Omental fat pad (tissue), 4 donors: ENCODE data around the gene DUSP22. TPM values are rescaled to one million over a fixed set of nuclear protein-coding genes. Genes with fewer than 3 reads are reported as not detected.
"Not testable (repeated sequence)": the region's sequence is repeated elsewhere in the genome, so short reads cannot be mapped to it uniquely, and the experiment has no call there.

Source experiments
- ATAC-seq: fragments of 150-250 bp; one replicate; pipeline ENCODE4 v1.9.1; 2016; ENCODE audit warnings: mild to moderate bottlenecking, moderate library complexity; ENCODE audit not compliant: low FRiP score
- DNase-seq: peaks from one replicate; pipeline ENCODE4 v3.0.0-alpha.2; 2019; ENCODE audit warnings: low spot score
- total RNA-seq, 4 donors: library from RNA; depleted of rRNA; stranded (reverse); fragments of >200 nt; gene quantifications; one replicate each; pipeline ENCODE4 v1.1.0, GENCODE V29; 2016
- TF ChIP-seq, protein P1 (sequence below), 3 donors: fragments of 450-650 bp; IDR thresholded peaks; one replicate each; pipeline ENCODE4 v1.5.1; 2016 to 2017; ENCODE audit warnings: antibody characterized with exemption in 3 of 3, mild to moderate bottlenecking in 3 of 3, moderate library complexity in 2 of 3

The DUSP22 gene
- total RNA-seq, 4 donors from 2014 or later, result 47.4 to 93.6 (median 65.4) TPM

DNA sequence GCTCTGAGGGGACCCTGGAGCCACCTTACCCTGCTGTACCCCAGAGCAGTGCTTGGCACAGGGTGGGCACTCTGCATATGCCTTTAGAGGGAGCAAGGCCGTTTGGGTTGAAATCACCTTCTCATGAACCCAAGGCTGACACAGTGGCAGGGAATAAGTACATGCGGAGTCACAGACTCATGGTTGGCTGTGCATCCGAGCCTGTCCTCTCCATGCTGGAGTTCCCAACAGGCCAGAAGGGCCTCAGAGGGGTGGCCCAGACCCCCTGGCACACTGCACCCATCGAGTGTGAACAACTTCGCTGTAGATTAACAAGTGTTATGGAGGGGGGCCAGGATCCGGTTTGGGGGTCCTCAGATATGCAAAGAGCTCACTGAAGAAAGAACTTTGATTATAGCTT, 78.3 kb downstream of the DUSP22 start:
- TF ChIP-seq, protein P1, sequence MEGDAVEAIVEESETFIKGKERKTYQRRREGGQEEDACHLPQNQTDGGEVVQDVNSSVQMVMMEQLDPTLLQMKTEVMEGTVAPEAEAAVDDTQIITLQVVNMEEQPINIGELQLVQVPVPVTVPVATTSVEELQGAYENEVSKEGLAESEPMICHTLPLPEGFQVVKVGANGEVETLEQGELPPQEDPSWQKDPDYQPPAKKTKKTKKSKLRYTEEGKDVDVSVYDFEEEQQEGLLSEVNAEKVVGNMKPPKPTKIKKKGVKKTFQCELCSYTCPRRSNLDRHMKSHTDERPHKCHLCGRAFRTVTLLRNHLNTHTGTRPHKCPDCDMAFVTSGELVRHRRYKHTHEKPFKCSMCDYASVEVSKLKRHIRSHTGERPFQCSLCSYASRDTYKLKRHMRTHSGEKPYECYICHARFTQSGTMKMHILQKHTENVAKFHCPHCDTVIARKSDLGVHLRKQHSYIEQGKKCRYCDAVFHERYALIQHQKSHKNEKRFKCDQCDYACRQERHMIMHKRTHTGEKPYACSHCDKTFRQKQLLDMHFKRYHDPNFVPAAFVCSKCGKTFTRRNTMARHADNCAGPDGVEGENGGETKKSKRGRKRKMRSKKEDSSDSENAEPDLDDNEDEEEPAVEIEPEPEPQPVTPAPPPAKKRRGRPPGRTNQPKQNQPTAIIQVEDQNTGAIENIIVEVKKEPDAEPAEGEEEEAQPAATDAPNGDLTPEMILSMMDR (IDR thresholded peaks at IDR 0.05), result no peak
- DNase-seq, result no peak
- ATAC-seq, result no peak

DNA sequence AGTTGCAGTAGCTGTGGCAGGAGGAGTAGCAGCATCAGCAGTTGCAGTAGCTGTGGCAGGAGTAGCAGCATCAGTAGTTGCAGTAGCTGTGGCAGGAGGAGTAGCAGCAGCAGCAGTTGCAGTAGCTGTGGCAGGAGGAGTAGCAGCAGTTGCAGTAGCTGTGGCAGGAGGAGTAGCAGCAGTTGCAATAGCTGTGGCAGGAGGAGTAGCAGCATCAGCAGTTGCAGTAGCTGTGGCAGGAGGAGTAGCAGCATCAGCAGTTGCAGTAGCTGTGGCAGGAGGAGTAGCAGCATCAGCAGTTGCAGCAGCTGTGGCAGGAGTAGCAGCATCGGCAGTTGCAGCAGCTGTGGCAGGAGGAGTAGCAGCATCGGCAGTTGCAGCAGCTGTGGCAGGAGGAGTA, 79.6 kb downstream of the DUSP22 start:
- not testable (repeated sequence) for ATAC-seq, DNase-seq

DNA sequence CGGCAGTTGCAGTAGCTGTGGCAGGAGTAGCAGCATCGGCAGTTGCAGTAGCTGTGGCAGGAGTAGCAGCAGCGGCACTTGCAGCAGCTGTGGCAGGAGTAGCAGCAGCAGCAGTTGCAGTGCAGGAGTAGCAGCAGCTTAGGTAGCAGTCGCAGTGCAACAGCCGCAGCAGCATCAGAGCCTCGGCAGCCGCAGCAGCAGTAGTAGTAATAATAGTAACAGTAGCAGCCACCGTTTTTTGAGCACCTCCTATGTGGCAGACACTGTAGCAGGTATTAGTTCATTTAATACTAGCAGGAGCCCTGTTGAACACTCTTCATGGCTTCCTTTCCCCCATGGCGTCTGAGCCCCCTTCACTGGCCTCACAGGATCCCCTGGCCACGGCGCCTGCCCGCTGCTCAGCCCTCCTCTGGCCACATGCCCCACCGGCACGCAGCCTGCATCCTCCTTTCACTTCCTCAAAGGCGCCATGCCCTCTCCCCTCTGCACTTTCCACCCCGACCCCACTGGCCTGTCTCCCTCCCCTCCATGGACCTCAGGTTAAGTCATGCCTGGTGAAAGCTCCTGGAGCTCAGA, 80.1 kb downstream of the DUSP22 start:
- ATAC-seq (no peak), DNase-seq (no peak)
- TF ChIP-seq, protein P1 (IDR thresholded peaks at IDR 0.05), result no peak

DNA sequence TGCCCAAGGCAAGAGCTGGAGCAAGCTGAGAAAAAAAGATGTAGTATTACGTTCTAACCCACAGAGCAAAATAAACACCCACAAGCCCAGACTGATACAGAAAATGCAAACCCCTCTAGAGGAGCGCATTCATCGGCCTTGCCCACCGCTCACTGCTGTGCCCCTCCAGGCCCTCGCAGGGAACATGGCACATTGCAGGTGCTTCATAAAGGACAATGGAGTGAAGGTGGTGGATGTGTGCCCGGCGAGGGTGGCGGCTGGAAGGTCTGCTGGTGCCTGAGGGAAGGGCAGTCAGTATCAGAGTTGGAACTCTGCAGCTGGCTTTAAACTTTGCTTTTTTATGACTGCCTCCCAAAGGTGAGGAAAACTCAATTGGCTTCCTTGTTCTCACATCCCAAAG, 80.7 kb downstream of the DUSP22 start:
- ATAC-seq (no peak), DNase-seq (no peak)
- TF ChIP-seq, protein P1 (IDR thresholded peaks at IDR 0.05), result no peak

DNA sequence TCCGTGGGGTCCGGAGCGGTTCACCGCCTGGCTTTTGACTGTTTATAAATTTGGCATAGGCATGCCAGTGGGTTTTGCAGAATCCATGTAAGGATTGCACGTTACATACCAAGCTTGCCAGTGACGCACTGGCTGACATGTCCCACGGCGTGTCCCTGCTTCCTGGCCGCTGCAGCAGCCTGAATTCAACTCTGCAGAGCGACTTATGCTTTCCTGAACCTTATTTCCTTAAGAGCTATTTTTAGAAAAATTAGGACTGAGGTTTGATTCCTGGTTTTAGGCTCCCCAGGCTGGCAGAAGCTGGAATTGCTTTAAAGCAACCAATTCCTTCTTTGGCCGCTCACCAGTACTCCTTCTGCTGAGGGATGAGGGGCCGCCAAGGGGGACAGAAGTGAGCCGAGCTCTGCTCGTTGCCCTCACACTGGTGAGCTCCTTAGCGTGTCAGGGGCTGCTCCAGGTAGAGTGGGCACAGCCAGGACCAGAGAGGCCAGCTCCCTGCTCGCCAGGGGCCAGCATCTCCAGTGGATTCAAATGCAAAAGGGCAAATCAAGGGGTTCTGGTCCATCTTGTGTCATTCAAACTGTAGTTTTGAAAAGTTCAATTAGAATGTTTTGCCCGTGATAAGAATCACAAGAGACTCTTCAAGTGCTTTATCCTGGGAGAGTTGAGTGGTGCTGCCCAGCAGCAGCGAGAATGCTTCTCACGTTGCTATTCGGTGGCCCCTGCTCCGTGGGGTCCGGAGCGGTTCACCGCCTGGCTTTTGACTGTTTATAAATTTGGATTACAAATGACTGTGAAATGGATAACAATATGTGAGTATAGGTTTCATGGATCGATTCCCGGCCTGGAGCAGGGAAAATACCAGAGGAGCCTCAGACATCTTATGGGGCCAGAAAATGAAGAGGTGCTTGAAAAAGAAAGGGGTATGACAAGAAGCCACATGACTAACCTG, 81.8 kb downstream of the DUSP22 start:
- TF ChIP-seq, protein P1 (IDR thresholded peaks at IDR 0.05), result peak in 1 of 3 donors; percentile 20
- DNase-seq, result no peak
- no peak for ATAC-seq

DNA sequence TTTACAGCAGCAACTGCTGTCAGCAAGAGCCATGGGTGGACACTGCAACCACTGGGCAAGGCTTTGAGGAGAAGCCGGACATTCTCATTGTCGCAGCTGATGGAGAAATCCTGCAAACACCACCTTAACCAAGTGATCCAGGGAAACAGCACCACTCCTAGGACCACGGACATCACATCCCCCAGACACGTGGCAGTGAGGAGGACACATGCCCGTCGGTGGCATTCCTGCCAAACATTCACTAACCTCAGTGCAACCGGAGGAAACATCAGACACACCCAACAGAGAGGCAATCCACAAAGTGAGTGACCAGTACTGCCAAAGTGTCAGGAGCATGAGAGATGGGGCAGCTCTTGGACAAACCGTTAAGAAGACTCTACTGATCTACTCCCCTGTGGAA, 82.7 kb downstream of the DUSP22 start:
- DNase-seq (no peak), ATAC-seq (no peak)
- TF ChIP-seq, protein P1 (IDR thresholded peaks at IDR 0.05), result no peak

DNA sequence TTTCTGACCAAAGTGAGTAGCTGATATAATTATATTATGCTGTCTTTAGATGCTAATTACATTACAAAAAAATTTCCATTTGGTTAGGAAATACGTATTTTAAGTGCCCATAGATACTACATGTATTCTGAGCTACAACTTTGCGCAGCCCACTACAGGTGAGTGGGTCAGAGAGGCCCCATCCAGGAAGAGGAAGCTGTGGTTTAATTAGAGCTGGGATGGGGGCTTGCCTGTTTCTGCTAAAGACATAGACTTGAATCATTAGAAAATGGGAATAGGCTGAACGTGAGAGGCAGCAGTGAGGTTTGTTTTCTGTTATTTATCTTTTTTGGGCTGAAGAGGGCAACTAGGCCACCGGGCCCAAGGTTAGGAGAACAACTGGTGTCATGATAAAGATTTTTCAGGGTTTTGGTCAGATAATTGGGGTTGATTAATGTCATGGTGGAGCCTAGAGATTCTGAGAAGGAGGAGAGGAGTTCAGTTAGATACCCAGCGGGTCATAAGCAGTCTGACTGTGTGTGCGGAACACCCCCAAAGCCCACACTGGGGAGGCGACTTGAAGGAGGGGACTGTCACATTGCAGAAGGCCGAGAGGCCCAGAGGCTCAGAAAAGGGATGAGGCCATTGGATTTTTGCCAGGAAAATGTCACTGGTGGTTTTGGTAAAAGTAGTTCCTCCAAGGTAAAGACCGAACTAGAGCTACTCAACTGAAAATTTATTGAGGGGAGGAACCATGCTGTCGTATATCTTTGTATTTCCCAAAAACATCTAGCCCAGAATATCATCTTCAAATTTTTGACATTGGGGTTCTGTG, 84.7 kb downstream of the DUSP22 start:
- no peak for DNase-seq
- TF ChIP-seq, protein P1 (IDR thresholded peaks at IDR 0.05), result no peak
- no peak for ATAC-seq

DNA sequence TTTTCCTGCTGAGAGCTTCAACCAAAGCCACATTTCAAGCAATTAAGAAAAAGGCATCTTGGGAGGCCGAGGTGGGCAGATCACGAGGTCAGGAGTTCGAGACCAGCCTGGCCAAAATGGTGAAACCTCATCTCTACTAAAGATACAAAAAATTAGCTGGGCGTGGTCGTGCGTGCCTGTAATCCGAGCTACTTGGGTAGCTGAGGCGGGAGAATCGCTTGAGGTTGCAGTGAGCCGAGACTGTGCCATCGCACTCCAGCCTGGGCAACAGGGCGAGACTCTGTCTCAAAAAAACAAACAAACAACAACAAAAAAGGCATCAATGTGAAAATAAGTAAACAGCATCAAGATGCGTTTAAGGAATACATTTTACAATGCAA, 85.3 kb downstream of the DUSP22 start:
- not testable (repeated sequence) for DNase-seq, ATAC-seq
